ENCODE measurements around the gene TMEM167A. TPM values are rescaled to one million over a fixed set of nuclear protein-coding genes. Genes with fewer than 3 reads are reported as not detected.

TMEM167A gene
- total and polyA plus RNA-seq, 2 donors (not counting 1 experiment from before 2014, with no cell fraction given): 54.0 to 89.0 TPM

- H3K9ac ChIP-seq (ENCODE audit: insufficient read depth, low read length): no peak overlapping the region
- DNase-seq (ENCODE audit: low read depth in 2 of 2): peak; percentile 58 to 83
- H3K79me2 ChIP-seq (ENCODE audit: control insufficient read depth, insufficient read depth, low read length): no peaks in the 10 kb centered on the region
- H3K4me3 ChIP-seq (replicated peaks in 1 of 4; ENCODE audit: control extremely low read depth in 1 of 4, insufficient read depth in 1 of 4, low read depth in 3 of 4, low read length in 4 of 4): no peak overlapping the region
- no peaks in the 10 kb centered on the region for H3K4me1 ChIP-seq (ENCODE audit: control insufficient read depth, extremely low read depth, insufficient read depth, low read length)
- no peak overlapping the region for H3K4me2 ChIP-seq (ENCODE audit: extremely low read depth, insufficient read depth, low read length)
- no peak overlapping the region for H3K27ac ChIP-seq (ENCODE audit: insufficient read depth, low read length)
- no peaks in the 10 kb centered on the region for H4K20me1 ChIP-seq (ENCODE audit: control insufficient read depth, extremely low read depth, insufficient read depth, low read length)
- no peaks in the 10 kb centered on the region for H3K9me3 ChIP-seq (ENCODE audit: control insufficient read depth, insufficient read depth, low read depth, low read length)
- H3K27me3 ChIP-seq (ENCODE audit: control insufficient read depth, insufficient read depth, low read length): no peaks in the 10 kb centered on the region
- H2AFZ ChIP-seq (ENCODE audit: low read length): no peak overlapping the region
- TF ChIP-seq CTCF (conservative IDR thresholded peaks at IDR 0.05 in 1 of 2, IDR thresholded peaks at IDR 0.05 in 1 of 2; ENCODE audit: low read depth in 1 of 2, low read length in 2 of 2): no peak
- TF ChIP-seq EZH2 (IDR thresholded peaks at IDR 0.05; ENCODE audit: low read length, missing control alignments): no peak
- no peaks in the 10 kb centered on the region for H3K36me3 ChIP-seq (ENCODE audit: control insufficient read depth, insufficient read depth, low read length)
Observed at GRCh38 chr5:83029912-83030311, 47.3 kb downstream of the TMEM167A start.

GRCh38 chr5:83026930-83027687 is 50.1 kb downstream of the TMEM167A start:
- H3K27ac ChIP-seq (ENCODE audit: insufficient read depth, low read length): no peak overlapping the region
- peak in 1 of 2 donors; percentile 42 for DNase-seq (ENCODE audit: low read depth in 2 of 2)
- no peak overlapping the region for H2AFZ ChIP-seq (ENCODE audit: low read length)
- H3K27me3 ChIP-seq (ENCODE audit: control insufficient read depth, insufficient read depth, low read length): no peaks in the 10 kb centered on the region
- no peaks in the 10 kb centered on the region for H3K79me2 ChIP-seq (ENCODE audit: control insufficient read depth, insufficient read depth, low read length)
- H3K4me1 ChIP-seq (ENCODE audit: control insufficient read depth, extremely low read depth, insufficient read depth, low read length): no peaks in the 10 kb centered on the region
- H3K9me3 ChIP-seq (ENCODE audit: control insufficient read depth, insufficient read depth, low read depth, low read length): no peaks in the 10 kb centered on the region
- H3K4me3 ChIP-seq (replicated peaks in 1 of 4; ENCODE audit: control extremely low read depth in 1 of 4, insufficient read depth in 1 of 4, low read depth in 3 of 4, low read length in 4 of 4): no peak overlapping the region
- no peaks in the 10 kb centered on the region for H4K20me1 ChIP-seq (ENCODE audit: control insufficient read depth, extremely low read depth, insufficient read depth, low read length)
- no peaks in the 10 kb centered on the region for H3K36me3 ChIP-seq (ENCODE audit: control insufficient read depth, insufficient read depth, low read length)
- TF ChIP-seq CTCF (conservative IDR thresholded peaks at IDR 0.05 in 1 of 2, IDR thresholded peaks at IDR 0.05 in 1 of 2; ENCODE audit: low read depth in 1 of 2, low read length in 2 of 2) (no peak), EZH2 (IDR thresholded peaks at IDR 0.05; ENCODE audit: low read length, missing control alignments) (no peak)
- H3K4me2 ChIP-seq (ENCODE audit: extremely low read depth, insufficient read depth, low read length): no peak overlapping the region
- H3K9ac ChIP-seq (ENCODE audit: insufficient read depth, low read length): no peak overlapping the region

- H3K4me2 ChIP-seq (ENCODE audit: extremely low read depth, insufficient read depth, low read length): no peak overlapping the region
- no peak overlapping the region for H2AFZ ChIP-seq (ENCODE audit: low read length)
- H3K9ac ChIP-seq (ENCODE audit: insufficient read depth, low read length): no peak overlapping the region
- H3K4me1 ChIP-seq (ENCODE audit: control insufficient read depth, extremely low read depth, insufficient read depth, low read length): no peaks in the 10 kb centered on the region
- H4K20me1 ChIP-seq (ENCODE audit: control insufficient read depth, extremely low read depth, insufficient read depth, low read length): no peaks in the 10 kb centered on the region
- DNase-seq (ENCODE audit: low read depth in 2 of 2): no peak
- H3K27ac ChIP-seq (ENCODE audit: insufficient read depth, low read length): no peak overlapping the region
- H3K27me3 ChIP-seq (ENCODE audit: control insufficient read depth, insufficient read depth, low read length): no peaks in the 10 kb centered on the region
- H3K36me3 ChIP-seq (ENCODE audit: control insufficient read depth, insufficient read depth, low read length): no peaks in the 10 kb centered on the region
- H3K9me3 ChIP-seq (ENCODE audit: control insufficient read depth, insufficient read depth, low read depth, low read length): no peaks in the 10 kb centered on the region
- no peaks in the 10 kb centered on the region for H3K79me2 ChIP-seq (ENCODE audit: control insufficient read depth, insufficient read depth, low read length)
- H3K4me3 ChIP-seq (replicated peaks in 1 of 4; ENCODE audit: control extremely low read depth in 1 of 4, insufficient read depth in 1 of 4, low read depth in 3 of 4, low read length in 4 of 4): no peak overlapping the region
- TF ChIP-seq CTCF (conservative IDR thresholded peaks at IDR 0.05 in 1 of 2, IDR thresholded peaks at IDR 0.05 in 1 of 2; ENCODE audit: low read depth in 1 of 2, low read length in 2 of 2) (no peak), EZH2 (IDR thresholded peaks at IDR 0.05; ENCODE audit: low read length, missing control alignments) (no peak)
Observed at GRCh38 chr5:83026516-83026915, 50.7 kb downstream of the TMEM167A start.

Data from fibroblast of lung (primary cell).